SU-DHL-6 (cell line): Measurements from ENCODE around the gene GLYR1.
A peak's percentile ranks its signal among the peaks of the same experiment; 100 is the strongest.

Experiments
- H2AFZ ChIP-seq: fragments of 200-600 bp; sonication (generic); 2 replicates; pipeline ENCODE4 v1.6.1; 2014; ENCODE audit warnings: low read depth, mild to moderate bottlenecking, moderate library complexity, mixed read lengths, antibody characterized with exemption, low read length; ENCODE audit not compliant: severe bottlenecking
- H3F3A ChIP-seq: fragments of 200-600 bp; shearing (Covaris generic); 2 replicates; pipeline ENCODE4 v1.6.0; 2016; ENCODE audit warnings: antibody characterized with exemption, mild to moderate bottlenecking; ENCODE audit not compliant: insufficient read depth
- H3K27ac ChIP-seq: fragments of 200-600 bp; sonication (generic); 2 replicates; pipeline ENCODE4 v1.5.1; 2016; ENCODE audit warnings: low read depth, mild to moderate bottlenecking, low read length, moderate library complexity, mixed read lengths
- H3K27me3 ChIP-seq: fragments of 200-600 bp; sonication (generic), shearing (Covaris generic); 2 replicates; pipeline ENCODE4 v1.6.0; 2014; ENCODE audit warnings: mild to moderate bottlenecking, low read length
- H3K36me3 ChIP-seq: fragments of 200-600 bp; sonication (generic); 2 replicates; pipeline ENCODE4 v1.6.1; 2014; ENCODE audit warnings: mild to moderate bottlenecking, low read length, mixed read lengths
- H3K4me2 ChIP-seq: fragments of 300-600, 200-600 bp; shearing (Covaris generic), sonication (generic); 2 replicates; pipeline ENCODE4 v1.6.0; 2014; ENCODE audit warnings: low read length, low read depth, mild to moderate bottlenecking; ENCODE audit not compliant: poor library complexity, severe bottlenecking
- H3K4me3 ChIP-seq: fragments of 200-600 bp; sonication (generic); 2 replicates; pipeline ENCODE4 v1.5.1; 2014; ENCODE audit warnings: antibody characterized with exemption, low read length, mild to moderate bottlenecking, mixed read lengths; ENCODE audit not compliant: insufficient read depth, poor library complexity, severe bottlenecking
- H3K79me2 ChIP-seq: fragments of 200-600 bp; sonication (generic); 2 replicates; pipeline ENCODE4 v1.6.1; 2014; ENCODE audit warnings: mild to moderate bottlenecking, low read length, moderate library complexity; ENCODE audit not compliant: insufficient read depth
- H3K9ac ChIP-seq: fragments of 200-600 bp; sonication (generic); 2 replicates; pipeline ENCODE4 v1.7.0; 2014; ENCODE audit warnings: mild to moderate bottlenecking, low read length
- H3K9me2 ChIP-seq: fragments of 200-600 bp; sonication (generic); replicated peaks from 2 replicates; pipeline ENCODE4 v1.6.1; 2014; ENCODE audit warnings: low read length; ENCODE audit not compliant: insufficient read depth
- H3K9me3 ChIP-seq: fragments of 200-600 bp; sonication (generic); 2 replicates; pipeline ENCODE4 v1.6.1; 2014; ENCODE audit warnings: low read length, mixed read lengths; ENCODE audit not compliant: insufficient read depth
- H4K20me1 ChIP-seq: fragments of 200-600 bp; sonication (generic); 2 replicates; pipeline ENCODE4 v1.6.1; 2014; ENCODE audit warnings: low read depth, mild to moderate bottlenecking, antibody characterized with exemption, low read length, moderate library complexity, mixed read lengths
- CTCF ChIP-seq: fragments of 200-600 bp; sonication (generic); IDR thresholded peaks from one replicate; pipeline ENCODE4 v1.5.1; 2017; ENCODE audit warnings: antibody characterized with exemption, mild to moderate bottlenecking, low read length, moderate library complexity; ENCODE audit not compliant: insufficient read depth, poor library complexity, severe bottlenecking
- EZH2phosphoT487 ChIP-seq: fragments of 200-600 bp; sonication (generic), shearing (Covaris generic); conservative IDR thresholded peaks from 2 replicates; pipeline ENCODE4 v1.6.1; 2018; ENCODE audit warnings: mild to moderate bottlenecking, antibody characterized with exemption, low read length, moderate library complexity, mixed read lengths

Gene GLYR1

DNA sequence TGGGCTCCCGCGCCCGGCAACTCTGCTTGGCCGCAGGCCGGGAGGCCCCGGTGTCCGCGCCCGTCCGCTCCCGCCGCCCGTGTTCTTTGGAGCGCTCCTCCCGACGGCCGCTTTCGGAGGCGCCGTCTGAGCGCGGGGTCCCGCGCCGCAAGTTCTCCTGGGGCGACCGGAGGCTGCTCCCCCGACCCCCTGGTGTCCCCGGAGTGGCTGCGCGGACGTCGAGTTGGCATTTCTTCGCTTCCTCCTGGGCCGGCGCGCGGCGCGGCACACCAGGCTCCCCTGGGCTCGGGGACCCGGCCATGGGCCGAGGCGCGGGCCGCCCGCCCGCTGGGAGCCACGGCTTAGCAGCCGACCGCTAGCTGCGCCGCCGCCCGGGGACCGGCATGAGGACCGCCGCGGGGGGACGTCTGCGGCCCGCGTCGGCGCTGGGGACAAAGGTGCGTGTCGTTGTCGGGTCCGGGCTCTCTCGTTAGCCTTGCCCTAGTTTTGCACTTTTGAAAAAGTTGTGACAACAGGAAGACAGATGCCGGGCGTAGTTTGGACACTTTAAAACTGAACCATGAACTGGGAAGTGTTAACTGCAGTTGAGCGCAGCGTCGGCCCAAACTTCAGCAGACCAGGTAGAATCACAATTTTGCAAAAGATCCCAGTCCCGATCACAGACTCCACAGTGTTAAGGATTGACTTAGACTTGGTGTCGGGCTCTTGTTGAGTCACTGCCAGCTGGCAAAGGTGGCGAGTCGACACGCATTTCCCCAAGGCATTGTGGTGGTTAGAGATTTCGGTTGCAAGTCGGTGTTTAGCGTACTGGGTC is 893 bp upstream of the GLYR1 start:
- TF ChIP-seq CTCF (no peak), EZH2phosphoT487 (no peak)
- Histone ChIP-seq H3K9ac (peak overlapping the region; percentile 96), H3K79me2 (peaks cover 80% of the 10 kb centered on the region), H2AFZ (peak overlapping the region; percentile 75), H3K9me2 (no peaks in the 10 kb centered on the region), H3F3A (peaks cover 6% of the 10 kb centered on the region), H3K36me3 (peaks cover 9% of the 10 kb centered on the region; the same call in 1 of the 2 replicates), H3K27me3 (no peaks in the 10 kb centered on the region), H3K9me3 (no peaks in the 10 kb centered on the region), H4K20me1 (peaks cover 4% of the 10 kb centered on the region; the same call in 1 of the 2 replicates), H3K4me3 (peak overlapping the region; percentile 84), H3K4me2 (peak overlapping the region; percentile 96), H3K27ac (peak overlapping the region; percentile 74)

GRCh38 chr16:4846503-4846900 is 586 bp downstream of the GLYR1 start:
- Histone ChIP-seq H3K4me3 (peak overlapping the region; percentile 95), H3K4me2 (peak overlapping the region; percentile 98), H3K9me2 (no peaks in the 10 kb centered on the region), H3K27ac (peak overlapping the region; percentile 67), H3K9ac (peak overlapping the region; percentile 96), H2AFZ (peak overlapping the region; percentile 85), H3F3A (peaks cover 5% of the 10 kb centered on the region), H3K79me2 (peaks cover 66% of the 10 kb centered on the region), H3K9me3 (no peaks in the 10 kb centered on the region), H4K20me1 (peaks cover 4% of the 10 kb centered on the region; the same call in 1 of the 2 replicates), H3K27me3 (no peaks in the 10 kb centered on the region), H3K36me3 (peaks cover 9% of the 10 kb centered on the region; the same call in 1 of the 2 replicates)
- TF ChIP-seq CTCF (no peak), EZH2phosphoT487 (no peak)

DNA sequence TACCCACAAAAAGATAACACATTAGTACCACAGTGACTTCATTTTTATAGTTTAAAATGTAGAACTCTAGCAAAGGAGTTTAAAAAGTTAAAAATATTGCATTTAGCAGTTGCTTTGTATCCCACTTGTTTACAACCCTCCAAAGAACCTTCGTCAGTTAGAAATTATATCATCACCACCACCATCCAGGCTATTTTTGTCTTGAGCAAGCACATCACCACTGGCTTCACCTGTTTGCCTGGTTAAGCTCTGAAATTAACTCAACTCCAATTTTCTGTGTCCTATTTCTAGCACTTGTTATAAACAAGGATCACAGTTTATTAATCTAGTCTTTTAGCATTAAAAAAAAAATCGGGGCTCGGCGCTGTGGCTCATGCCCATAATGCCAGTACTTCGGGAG is 6.1 kb downstream of the GLYR1 start:
- Histone ChIP-seq H3K9me3 (no peaks in the 10 kb centered on the region), H3K27ac (no peak overlapping the region), H3K9me2 (no peaks in the 10 kb centered on the region), H3F3A (no peaks in the 10 kb centered on the region), H3K79me2 (peaks cover 19% of the 10 kb centered on the region), H4K20me1 (peaks cover under 1% of the 10 kb centered on the region; the same call in 1 of the 2 replicates), H3K4me3 (no peak overlapping the region), H3K4me2 (no peak overlapping the region), H2AFZ (no peak overlapping the region), H3K36me3 (peaks cover 17% of the 10 kb centered on the region; the same call in 1 of the 2 replicates), H3K9ac (no peak overlapping the region), H3K27me3 (no peaks in the 10 kb centered on the region)
- TF ChIP-seq EZH2phosphoT487 (no peak), CTCF (no peak)
